ENCODE measurements around the gene KIR2DL1. TPM values are rescaled to one million over a fixed set of nuclear protein-coding genes. Genes with fewer than 3 reads are reported as not detected.

KIR2DL1 gene
- polyA plus RNA-seq, 3 donors, result not detected

- Histone ChIP-seq H3K4me2 (replicated peaks; ENCODE audit: extremely low read depth, low read length, poor library complexity, severe bottlenecking) (peak overlapping the region; percentile 44), H3K4me3 (replicated peaks in 1 of 3; ENCODE audit: low read depth in 2 of 3, low read length in 3 of 3) (peak overlapping the region in 1 of 3 experiments; percentile 22), H3K9ac (ENCODE audit: insufficient read depth, low read length, poor library complexity, severe bottlenecking) (no peak overlapping the region), H2AFZ (ENCODE audit: insufficient read depth, low read depth, low read length, poor library complexity, severe bottlenecking) (no peak overlapping the region), H3K27me3 (ENCODE audit: control insufficient read depth in 2 of 2, insufficient read depth in 2 of 2, low read length in 2 of 2) (no peaks in the 10 kb centered on the region), H3K9me3 (replicated peaks in 1 of 2; ENCODE audit: control insufficient read depth in 1 of 2, insufficient read depth in 1 of 2, low read length in 2 of 2) (no peaks in the 10 kb centered on the region), H4K20me1 (ENCODE audit: insufficient read depth, low read length) (no peaks in the 10 kb centered on the region), H3K4me1 (ENCODE audit: control insufficient read depth in 1 of 2, insufficient read depth in 2 of 2, low read length in 2 of 2) (peaks cover 19 to 23% of the 10 kb centered on the region in 2 donors), H3K27ac (ENCODE audit: low read depth in 1 of 2, low read length in 2 of 2) (peak overlapping the region in 1 of 2 donors; percentile 83), H3K79me2 (ENCODE audit: insufficient read depth, low read length) (no peaks in the 10 kb centered on the region), H3K36me3 (replicated peaks in 1 of 2; ENCODE audit: control insufficient read depth in 1 of 2, insufficient read depth in 2 of 2, low read length in 2 of 2) (no peaks in the 10 kb centered on the region)
- WGBS (ENCODE audit: insufficient coverage), result 0% methylated on average over 1 of the region's 1 CpG
- Mint-ChIP-seq H3K4me1 (peaks cover 11% of the 10 kb centered on the region), H3K27me3 (ENCODE audit: low read depth in 3 of 3) (peaks cover 0 to 4% (median 4%) of the 10 kb centered on the region in 3 donors), H3K36me3 (peaks cover 0 to 1% of the 10 kb centered on the region in 2 donors), H3K27ac (peak overlapping the region in 6 of 7 donors; percentile 91 to 95 (median 92)), H3K4me3 (peak overlapping the region in 1 of 2 donors; percentile 50), H3K9me3 (peaks cover 0 to 3% (median 0%) of the 10 kb centered on the region in 7 donors)
- intact Hi-C loops (cut with micrococcal nuclease), result loop anchor here in 1 of 2 donors (10.0 kb wide), 1 partner anchor 79 kb away; the partner anchor contains the start of gene FCAR
- no peak for TF ChIP-seq CTCF (IDR thresholded peaks at IDR 0.05)
- DNase-seq, result peak; percentile 71 to 88 (median 86)
Measured at GRCh38 chr19:54795758-54796157, 26.2 kb downstream of the KIR2DL1 start.

- no peaks in the 10 kb centered on the region for H3K9me3 ChIP-seq (replicated peaks in 1 of 2; ENCODE audit: control insufficient read depth in 1 of 2, insufficient read depth in 1 of 2, low read length in 2 of 2)
- Mint-ChIP-seq H3K27me3 (ENCODE audit: low read depth in 3 of 3) (peaks cover 14 to 20% (median 16%) of the 10 kb centered on the region in 3 donors), H3K9me3 (peaks cover 0 to 6% (median 2%) of the 10 kb centered on the region in 7 donors), H3K36me3 (no peaks in the 10 kb centered on the region), H3K27ac (peak within 1 kb of the TSS in 2 of 7 donors; percentile 38 to 61), H3K4me3 (no peak within 1 kb of the TSS), H3K4me1 (peaks cover 3% of the 10 kb centered on the region)
- no peaks in the 10 kb centered on the region for H3K4me1 ChIP-seq (ENCODE audit: control insufficient read depth in 1 of 2, insufficient read depth in 2 of 2, low read length in 2 of 2)
- intact Hi-C loops (cut with micrococcal nuclease), result no loop called here
- H3K27me3 ChIP-seq (ENCODE audit: control insufficient read depth in 2 of 2, insufficient read depth in 2 of 2, low read length in 2 of 2), result no peaks in the 10 kb centered on the region
- 51% methylated on average over 8 of the region's 10 CpGs for WGBS (ENCODE audit: insufficient coverage)
- no peaks in the 10 kb centered on the region for H3K79me2 ChIP-seq (ENCODE audit: insufficient read depth, low read length)
- TF ChIP-seq CTCF (IDR thresholded peaks at IDR 0.05), result no peak
- peak in 2 of 3 donors; percentile 21 to 63 for DNase-seq
- no peak within 1 kb of the TSS for H3K27ac ChIP-seq (ENCODE audit: low read depth in 1 of 2, low read length in 2 of 2)
- no peaks in the 10 kb centered on the region for H4K20me1 ChIP-seq (ENCODE audit: insufficient read depth, low read length)
- no peak within 1 kb of the TSS for H3K4me2 ChIP-seq (replicated peaks; ENCODE audit: extremely low read depth, low read length, poor library complexity, severe bottlenecking)
- no peaks in the 10 kb centered on the region for H3K36me3 ChIP-seq (replicated peaks in 1 of 2; ENCODE audit: control insufficient read depth in 1 of 2, insufficient read depth in 2 of 2, low read length in 2 of 2)
- H2AFZ ChIP-seq (ENCODE audit: insufficient read depth, low read depth, low read length, poor library complexity, severe bottlenecking), result no peak within 1 kb of the TSS
- no peak within 1 kb of the TSS for H3K9ac ChIP-seq (ENCODE audit: insufficient read depth, low read length, poor library complexity, severe bottlenecking)
- no peak within 1 kb of the TSS for H3K4me3 ChIP-seq (replicated peaks in 1 of 3; ENCODE audit: low read depth in 2 of 3, low read length in 3 of 3)
Measured at GRCh38 chr19:54803410-54803809, 33.8 kb downstream of the KIR2DL1 start, which contains the start of gene KIR2DL4. KIR2DL4 (plus strand) TSS chr19:54803610; CDS start chr19:54803652, 42 bp downstream.
